ENCODE measurements around the gene HOXD12.
A peak's percentile ranks its signal among the peaks of the same experiment; 100 is the strongest.

HOXD12 gene

GRCh38 chr2:176105078-176105729 lies 5.6 kb downstream of the HOXD12 start:
- no peak for DNase-seq (ENCODE audit: low spot score)

- DNase-seq (ENCODE audit: low spot score): no peak
Measured at GRCh38 chr2:176105730-176106580, 6.4 kb downstream of the HOXD12 start.

- no peak for DNase-seq (ENCODE audit: low spot score)
Measured at GRCh38 chr2:176106581-176107539, 7.3 kb downstream of the HOXD12 start, which contains the start of gene HOXD11. TSS of gene HOXD11 (plus strand) at chr2:176107280. CDS start at chr2:176107356, 76 bp downstream.

- no peak for DNase-seq (ENCODE audit: low spot score)
Measured at GRCh38 chr2:176107731-176108181, 8.2 kb downstream of the HOXD12 start.

- DNase-seq (ENCODE audit: low spot score): no peak
Measured at GRCh38 chr2:176109192-176109901, 9.8 kb downstream of the HOXD12 start.

- no peak for DNase-seq (ENCODE audit: low spot score)
Measured at GRCh38 chr2:176109946-176110345, 10.4 kb downstream of the HOXD12 start.

GRCh38 chr2:176110415-176111308 lies 11.1 kb downstream of the HOXD12 start:
- DNase-seq (ENCODE audit: low spot score): no peak

GRCh38 chr2:176111309-176111663 lies 11.7 kb downstream of the HOXD12 start:
- DNase-seq (ENCODE audit: low spot score): no peak

GRCh38 chr2:176111846-176112374 lies 12.3 kb downstream of the HOXD12 start:
- no peak for DNase-seq (ENCODE audit: low spot score)

GRCh38 chr2:176112375-176113302 lies 13.0 kb downstream of the HOXD12 start:
- DNase-seq (ENCODE audit: low spot score): no peak

- peak; percentile 68 for DNase-seq (ENCODE audit: low spot score)
Measured at GRCh38 chr2:176114120-176114929, 14.7 kb downstream of the HOXD12 start.

GRCh38 chr2:176114930-176115625 lies 15.5 kb downstream of the HOXD12 start:
- no peak for DNase-seq (ENCODE audit: low spot score)

GRCh38 chr2:176115883-176116813 lies 16.6 kb downstream of the HOXD12 start, which contains the start of gene HOXD10:
TSS of gene HOXD10 (plus strand) at chr2:176116778. CDS start at chr2:176116834, 56 bp downstream.
- peak; percentile 92 for DNase-seq (ENCODE audit: low spot score)

- no peak for DNase-seq (ENCODE audit: low spot score)
Measured at GRCh38 chr2:176117162-176117822, 17.7 kb downstream of the HOXD12 start.

- DNase-seq (ENCODE audit: low spot score): no peak
Measured at GRCh38 chr2:176117823-176118371, 18.3 kb downstream of the HOXD12 start.
